EL (cell line): ENCODE results near the gene CRYBG1.
A peak's percentile ranks its signal among the peaks of the same experiment; 100 is the strongest.
"Not testable (repeated sequence)": the region's sequence is repeated elsewhere in the genome, so short reads cannot be mapped to it uniquely, and the experiment has no call there.

Experiments
- DNase-seq: peaks from one replicate; pipeline ENCODE4 v3.0.0-alpha.2; 2016

CRYBG1 gene

GRCh38 chr6:106509420-106510089 is 149.0 kb downstream of the CRYBG1 start:
- DNase-seq: no peak

- peak; percentile 51 for DNase-seq
These were observed 149.8 kb downstream of the CRYBG1 start for GRCh38 chr6:106510090-106510970.

- DNase-seq: peak; percentile 80
These were observed 151.0 kb downstream of the CRYBG1 start for GRCh38 chr6:106511288-106512047.

GRCh38 chr6:106512048-106512967 is 151.8 kb downstream of the CRYBG1 start:
- peak; percentile 73 for DNase-seq

- no peak for DNase-seq
These were observed 152.6 kb downstream of the CRYBG1 start for GRCh38 chr6:106512968-106513574.

- DNase-seq: peak; percentile 52
These were observed 153.5 kb downstream of the CRYBG1 start for GRCh38 chr6:106513808-106514582.

- no peak for DNase-seq
These were observed 154.0 kb downstream of the CRYBG1 start for GRCh38 chr6:106514583-106514885.

GRCh38 chr6:106515582-106515981 is 155.1 kb downstream of the CRYBG1 start:
- not testable (repeated sequence) for DNase-seq

GRCh38 chr6:106516616-106517015 is 156.1 kb downstream of the CRYBG1 start:
- DNase-seq: no peak

GRCh38 chr6:106517706-106518105 is 157.2 kb downstream of the CRYBG1 start:
- no peak for DNase-seq

GRCh38 chr6:106518748-106519147 is 158.2 kb downstream of the CRYBG1 start:
- no peak for DNase-seq

GRCh38 chr6:106519460-106520394 is 159.2 kb downstream of the CRYBG1 start:
- DNase-seq: peak; percentile 98

GRCh38 chr6:106520711-106521401 is 160.3 kb downstream of the CRYBG1 start:
- no peak for DNase-seq

- no peak for DNase-seq
These were observed 162.2 kb downstream of the CRYBG1 start for GRCh38 chr6:106522562-106523250.

GRCh38 chr6:106525107-106525881 is 164.8 kb downstream of the CRYBG1 start:
- DNase-seq: no peak

- no peak for DNase-seq
These were observed 165.4 kb downstream of the CRYBG1 start for GRCh38 chr6:106525882-106526275.

GRCh38 chr6:106527117-106527516 is 166.6 kb downstream of the CRYBG1 start:
- no peak for DNase-seq

- DNase-seq: peak; percentile 94
These were observed 167.5 kb downstream of the CRYBG1 start for GRCh38 chr6:106527979-106528378.
